Activated CD8-positive, alpha-beta memory T cell treated with anti-CD3 and anti-CD28 coated beads, Interleukin-2, amount 50 U/mL, for 1 hour (primary cell): Measurements from ENCODE around the gene DRC1.

Source experiments
- DNase-seq: peaks from one replicate; pipeline ENCODE4 v3.0.0-alpha.2; 2020; ENCODE audit errors: extremely low read depth

Gene DRC1

DNA sequence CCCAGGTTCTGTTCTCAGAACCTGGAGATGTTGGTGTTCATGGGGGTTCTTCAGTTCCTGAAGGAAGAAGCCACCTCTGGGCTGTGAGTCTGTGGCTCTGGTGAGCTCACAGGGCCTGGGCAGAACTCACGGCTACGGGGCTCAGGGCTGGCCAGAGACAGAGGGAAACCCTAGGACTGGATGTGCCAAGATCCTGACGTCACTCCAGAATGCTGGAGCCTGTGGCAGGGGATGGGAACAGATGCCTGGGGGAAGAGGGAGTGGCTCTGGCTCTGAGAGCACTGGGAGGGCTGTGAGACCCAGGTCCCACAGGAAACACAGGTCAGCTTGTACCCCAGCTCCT lies 76.2 kb downstream of the DRC1 start, which contains the start of gene OTOF:
Gene OTOF, minus strand, starts transcription at position 214 of the 343 bp plus-strand sequence.
- no peak for DNase-seq

DNA sequence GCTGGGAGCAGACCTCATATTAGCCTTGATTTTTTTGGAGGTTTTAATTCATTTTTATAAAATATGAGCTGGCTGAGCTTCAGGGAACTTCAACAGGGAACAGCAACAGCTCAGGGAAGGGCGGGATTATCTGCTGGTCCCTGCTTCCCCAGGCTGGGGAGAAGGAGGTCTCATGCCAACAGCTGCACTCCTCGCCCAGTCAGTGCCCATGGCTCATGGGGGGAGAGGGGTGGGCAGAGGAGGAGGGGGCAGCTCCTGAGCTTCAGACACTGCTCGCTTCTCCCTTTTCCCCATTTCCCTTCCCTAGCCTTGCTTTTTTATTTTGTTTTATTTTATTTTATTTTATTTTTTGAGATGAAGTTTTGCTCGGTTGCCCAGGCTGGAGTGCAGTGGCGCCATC lies 76.6 kb downstream of the DRC1 start:
- no peak for DNase-seq

DNA sequence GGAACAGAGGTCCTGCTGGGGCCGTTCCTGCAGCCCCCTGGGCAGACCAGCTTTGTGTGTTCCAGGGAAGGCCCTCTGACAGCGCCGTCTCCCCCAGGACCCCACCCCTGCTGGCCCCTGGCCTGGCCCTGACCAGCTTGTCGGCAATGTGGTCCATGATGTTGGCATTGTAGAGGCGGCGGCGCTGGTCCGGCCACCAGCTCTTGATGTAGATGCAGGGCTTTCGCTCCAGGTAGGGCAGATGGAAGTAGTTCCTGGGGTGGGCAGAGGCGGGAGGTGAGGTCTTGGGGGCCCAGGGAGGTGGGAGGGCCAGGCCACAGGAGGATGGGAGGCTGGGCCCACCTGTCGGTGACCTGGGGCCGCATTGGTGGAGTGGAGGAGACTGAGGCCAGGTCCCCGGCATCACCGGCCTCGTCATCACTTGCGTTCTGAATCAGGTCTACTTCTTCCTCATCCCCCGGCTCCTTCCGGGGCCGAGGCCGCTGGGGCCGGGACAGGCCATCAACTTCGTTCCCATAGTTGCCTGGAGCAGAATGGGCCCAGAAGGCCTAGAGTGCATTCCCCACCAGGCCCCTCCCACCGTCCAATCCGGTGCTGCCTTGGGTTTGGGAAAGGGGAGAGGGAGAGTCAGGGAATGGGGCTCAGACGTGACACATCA lies 77.5 kb downstream of the DRC1 start:
- DNase-seq = no peak

DNA sequence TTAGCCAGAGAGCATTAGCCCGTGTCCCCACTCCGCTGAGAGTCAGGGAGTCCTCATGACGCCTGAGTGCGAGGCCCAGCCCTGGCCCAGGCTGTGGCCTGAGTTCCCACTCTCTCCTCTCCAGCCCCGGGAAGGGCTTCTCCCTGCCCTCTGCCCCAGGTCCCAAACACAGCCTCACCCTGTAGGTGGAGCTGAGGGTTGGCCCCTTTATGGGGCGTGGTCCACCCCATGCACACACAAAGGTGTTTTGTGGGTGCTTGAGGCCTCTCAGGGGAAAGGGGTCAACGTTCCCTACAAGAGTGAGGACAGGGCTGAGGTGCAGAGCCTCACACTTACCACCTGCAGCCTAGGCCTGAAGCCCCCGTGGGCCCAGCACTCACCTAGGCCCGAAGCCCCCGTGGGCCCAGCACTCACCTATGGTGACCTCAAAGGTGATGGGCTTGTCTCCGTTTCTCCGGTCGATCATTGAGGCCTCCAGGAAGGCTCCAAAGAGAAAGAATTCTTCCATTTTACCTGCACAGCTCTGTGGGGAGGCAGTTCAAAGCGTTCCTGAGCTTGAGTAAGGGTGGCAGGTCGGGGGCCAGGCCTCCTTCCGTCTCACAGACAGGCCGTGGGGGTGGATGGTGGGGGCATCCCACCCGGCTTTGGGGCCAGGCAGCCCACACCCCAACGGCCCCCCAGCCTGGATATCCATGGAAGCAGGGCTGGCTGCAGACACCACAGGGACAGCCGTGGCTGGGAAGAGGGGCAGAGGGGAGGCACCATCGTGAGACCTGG lies 78.3 kb downstream of the DRC1 start:
- DNase-seq = no peak

DNA sequence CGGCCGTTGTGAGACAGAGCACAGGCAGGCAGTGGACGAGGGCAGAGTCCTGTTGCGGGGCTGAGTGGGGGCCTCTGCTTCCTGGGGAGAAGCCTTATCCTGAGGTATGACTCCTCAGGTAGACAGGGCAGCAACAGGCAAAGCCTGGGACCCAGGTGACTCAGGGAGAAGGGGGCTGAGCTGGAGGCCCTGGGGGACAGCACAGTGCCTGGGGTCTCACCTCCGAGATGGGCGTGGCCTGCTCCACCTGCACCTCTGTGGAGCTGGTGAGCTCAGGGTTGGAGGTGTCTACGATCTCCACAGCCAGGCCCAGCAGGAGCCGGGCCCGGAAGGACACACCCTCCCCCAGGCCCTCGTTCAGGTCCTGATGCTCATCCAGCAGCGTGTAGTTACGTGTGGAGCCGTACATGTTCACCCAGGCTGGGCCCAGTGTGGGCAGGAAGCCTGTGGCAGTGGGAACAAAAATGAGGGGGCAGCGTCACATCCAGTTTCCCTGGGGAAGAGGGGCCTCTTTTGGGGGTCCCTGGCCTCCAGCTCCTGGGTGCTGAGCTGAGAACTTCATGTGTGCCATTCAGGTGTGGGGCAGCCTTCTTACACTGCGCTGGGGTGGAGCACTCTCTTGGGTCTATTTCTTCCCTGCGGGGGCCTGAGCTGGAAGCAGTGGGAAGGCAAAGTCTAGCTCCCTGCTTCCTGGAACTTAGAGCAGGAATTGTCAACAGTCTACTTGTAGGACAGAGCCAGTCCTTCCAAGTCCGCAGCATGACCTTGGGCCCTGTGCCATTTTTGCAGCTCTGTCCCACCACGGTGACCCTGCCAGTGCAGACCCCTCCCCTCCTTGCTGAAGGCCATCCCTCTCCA lies 79.1 kb downstream of the DRC1 start:
- no peak for DNase-seq

DNA sequence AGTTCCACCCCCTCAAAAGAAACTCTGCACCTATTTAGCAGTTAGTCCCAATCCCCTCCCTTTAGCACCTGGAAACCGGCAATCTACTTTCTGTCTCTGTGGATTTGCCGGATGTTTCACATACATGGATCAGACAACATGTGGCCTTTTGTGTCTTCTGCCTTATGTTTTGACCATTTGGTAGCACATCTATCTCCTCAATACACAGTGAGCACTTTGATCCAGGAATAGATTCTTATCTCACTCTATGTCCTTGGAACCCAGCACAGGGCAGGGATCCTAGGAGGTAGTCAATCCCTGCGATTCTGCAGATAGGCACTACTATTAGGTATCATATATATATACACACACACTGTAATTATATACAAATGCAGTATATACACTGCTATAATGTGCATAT lies 80.0 kb downstream of the DRC1 start:
- no peak for DNase-seq

DNA sequence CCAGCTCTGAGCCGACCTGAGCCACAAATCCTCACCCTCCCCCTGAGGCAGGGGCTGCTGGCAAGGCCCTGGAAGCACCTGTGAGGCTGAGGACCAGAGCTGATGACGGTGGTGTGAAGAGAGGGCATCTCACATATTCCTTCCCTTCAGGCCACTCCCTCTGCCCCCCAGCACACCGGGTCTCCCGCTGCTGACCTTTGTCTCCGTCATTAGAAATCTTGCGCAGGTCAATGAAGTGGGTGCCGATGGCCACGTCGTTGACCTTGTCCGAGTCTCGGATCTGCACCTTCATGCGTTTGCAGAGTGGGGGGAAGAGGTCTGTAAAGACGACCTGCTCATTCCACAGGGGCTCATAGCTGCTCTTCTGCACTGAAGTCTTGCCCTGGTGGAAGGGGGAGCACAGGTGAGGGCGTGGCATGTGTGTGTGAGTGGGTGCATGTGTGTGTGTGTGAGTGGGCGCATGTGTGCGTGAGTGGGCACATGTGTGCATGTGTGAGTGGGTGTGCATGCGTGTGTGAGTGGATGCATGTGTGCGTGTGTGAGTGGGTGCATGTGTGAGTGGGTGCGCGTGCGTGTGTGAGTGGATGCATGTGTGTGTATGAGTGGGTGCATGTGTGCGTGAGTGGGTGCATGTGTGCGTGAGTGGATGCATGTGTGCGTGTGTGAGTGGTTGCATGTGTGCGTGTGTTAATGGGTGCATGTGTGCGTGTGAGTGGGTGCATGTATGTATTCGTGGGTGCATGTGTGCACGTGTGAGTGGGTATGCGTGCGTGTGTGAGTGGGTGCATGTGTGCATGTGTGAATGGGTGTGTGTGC lies 80.7 kb downstream of the DRC1 start:
- DNase-seq = no peak

DNA sequence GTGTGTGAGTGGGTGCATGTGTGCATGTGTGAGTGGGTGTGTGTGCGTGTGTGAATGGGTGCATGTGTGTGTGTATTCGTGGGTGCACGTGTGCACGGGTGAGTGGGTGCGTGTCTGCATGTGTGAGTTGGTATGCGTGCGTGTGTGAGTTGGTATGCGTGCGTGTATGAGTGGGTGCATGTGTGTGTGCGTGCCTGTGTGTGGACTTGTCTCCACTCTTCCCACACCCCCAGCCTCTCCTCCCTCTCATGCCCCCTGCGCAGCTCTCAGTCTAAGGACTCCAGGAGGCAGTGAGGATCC lies 81.3 kb downstream of the DRC1 start:
- no peak for DNase-seq

DNA sequence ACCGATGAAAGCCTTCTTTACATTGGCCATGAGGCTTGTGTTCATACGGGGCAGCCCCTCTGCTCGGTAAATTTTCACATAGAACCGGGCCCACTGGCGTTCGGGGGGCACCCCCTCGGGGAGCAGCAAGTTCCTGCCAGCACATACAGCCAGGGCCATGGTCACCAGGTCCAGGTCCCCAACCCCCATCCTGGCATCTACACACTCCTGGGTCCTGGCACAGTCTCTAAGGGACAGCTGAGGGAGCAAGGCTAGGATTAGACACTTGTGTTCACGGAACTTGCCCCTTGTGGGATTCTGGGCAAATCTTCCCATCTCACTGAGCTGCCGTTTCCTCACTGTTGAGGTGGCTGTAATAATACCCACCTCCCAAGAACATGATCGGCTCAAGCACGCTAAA lies 81.8 kb downstream of the DRC1 start:
- DNase-seq = no peak

DNA sequence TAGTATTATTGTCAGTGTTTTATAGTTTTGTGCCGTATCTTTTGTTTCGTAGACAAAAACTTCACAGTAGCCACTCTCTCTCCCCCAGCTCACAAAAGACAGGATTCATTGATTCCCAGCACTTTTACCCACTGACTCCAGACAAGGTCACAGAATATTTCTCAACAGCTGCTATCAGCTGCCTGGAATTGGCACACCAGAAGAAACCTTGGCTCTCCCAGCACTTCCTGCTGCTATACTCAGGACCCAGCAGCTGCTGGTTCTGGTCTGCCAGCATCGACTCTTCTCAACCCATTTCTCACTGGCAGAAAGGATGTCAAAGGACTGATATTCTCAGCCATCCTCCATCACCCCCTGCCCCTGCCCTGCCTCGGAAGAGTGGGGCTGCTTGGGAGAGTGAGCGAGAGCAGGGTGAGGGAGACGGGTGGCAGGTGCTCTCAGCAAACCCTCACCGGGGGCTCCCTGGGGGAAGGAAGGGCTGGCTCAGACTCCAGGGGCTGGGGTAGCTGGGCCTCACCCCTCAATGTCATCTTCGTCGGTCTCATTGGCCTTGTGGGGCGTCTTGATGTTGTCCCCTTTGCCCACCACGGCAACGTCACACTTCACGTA lies 82.3 kb downstream of the DRC1 start:
- no peak for DNase-seq

DNA sequence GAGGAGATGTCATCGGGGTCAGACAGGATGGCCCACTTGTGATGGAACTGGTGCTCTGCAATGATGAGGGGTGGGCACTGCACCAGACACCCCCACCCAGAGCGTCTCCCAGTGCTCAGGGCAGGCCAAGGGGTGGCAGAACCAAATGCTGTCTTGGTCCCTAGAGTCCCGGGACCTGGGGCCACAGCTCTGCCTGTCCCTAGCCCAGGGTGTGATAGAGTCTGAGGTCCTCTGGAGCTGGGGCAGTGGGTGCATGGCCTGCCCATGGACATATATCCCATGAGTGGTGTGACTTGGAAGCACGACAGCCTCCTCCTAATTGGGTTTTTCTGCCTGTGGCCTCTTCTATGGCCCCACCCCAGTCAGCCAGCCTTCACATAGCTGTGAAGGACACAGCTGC lies 82.9 kb downstream of the DRC1 start:
- no peak for DNase-seq

DNA sequence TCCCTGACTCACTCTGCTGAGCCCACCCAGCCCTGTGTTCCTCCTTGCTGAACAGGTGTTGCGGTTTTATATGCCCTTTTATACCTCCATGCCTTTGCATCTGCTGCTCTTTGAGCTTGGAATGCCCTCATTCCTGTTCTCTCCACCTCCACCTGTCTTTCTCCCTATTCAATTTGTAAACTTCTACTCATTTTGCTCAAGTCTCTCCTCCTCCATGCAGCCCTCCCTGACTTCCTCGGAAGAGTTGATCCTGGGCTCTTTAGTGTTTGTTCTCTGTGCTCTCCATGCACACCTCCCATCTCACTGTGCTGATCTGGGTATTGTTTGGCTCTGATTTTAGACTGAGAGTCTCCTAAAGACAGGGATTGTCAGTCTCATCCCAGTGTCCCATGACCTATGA lies 83.4 kb downstream of the DRC1 start:
- no peak for DNase-seq

DNA sequence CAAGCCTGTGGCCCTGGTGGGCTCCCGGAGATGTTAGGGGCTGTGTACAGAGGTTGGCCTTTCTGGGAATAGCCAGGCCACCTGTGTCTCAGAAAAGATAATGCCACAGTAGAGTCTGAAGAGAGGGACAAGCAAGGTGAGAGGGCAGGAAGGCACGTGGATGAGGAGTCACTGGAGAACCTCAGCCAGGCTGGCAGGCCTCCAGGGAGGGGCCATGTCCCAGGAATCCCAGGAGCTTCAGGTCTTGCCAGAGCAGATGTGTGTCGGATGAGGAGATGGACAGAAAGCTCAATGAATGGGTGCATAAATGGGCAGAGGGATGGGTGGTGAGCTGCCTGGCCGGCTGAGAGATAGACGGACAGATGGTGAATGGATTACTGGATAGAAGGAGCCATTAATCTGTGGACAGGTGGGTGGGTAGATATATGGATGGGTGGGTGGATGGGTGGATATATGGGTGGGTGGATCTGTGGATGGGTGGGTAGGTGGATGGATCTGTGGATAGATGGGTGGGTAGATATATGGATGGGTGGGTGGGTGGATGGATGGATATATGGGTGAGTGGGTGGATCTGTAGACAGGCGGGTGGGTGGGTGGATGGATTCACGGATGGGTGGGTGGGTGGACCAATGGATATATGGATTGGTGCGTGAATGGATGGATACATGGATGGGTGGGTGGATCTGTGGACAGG lies 84.2 kb downstream of the DRC1 start:
- no peak for DNase-seq

DNA sequence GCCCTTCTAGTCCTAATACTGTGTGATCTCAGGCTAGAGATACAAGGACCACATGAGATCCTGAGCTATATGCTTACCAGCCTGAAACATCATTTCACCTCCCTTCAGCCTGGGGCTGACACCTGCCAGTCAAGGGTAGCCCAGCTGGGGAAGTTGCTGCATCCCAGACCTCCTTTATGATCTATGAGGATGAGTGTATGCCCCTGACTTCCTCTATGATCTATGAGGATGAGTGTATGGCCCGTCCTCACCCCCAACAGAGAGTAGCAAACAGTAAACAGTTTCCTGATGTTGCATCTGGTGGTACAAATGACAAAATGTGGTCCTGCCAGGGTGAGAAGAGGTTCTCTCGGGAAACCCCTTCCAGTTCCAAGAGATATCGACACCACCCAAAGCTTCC lies 85.1 kb downstream of the DRC1 start:
- no peak for DNase-seq

DNA sequence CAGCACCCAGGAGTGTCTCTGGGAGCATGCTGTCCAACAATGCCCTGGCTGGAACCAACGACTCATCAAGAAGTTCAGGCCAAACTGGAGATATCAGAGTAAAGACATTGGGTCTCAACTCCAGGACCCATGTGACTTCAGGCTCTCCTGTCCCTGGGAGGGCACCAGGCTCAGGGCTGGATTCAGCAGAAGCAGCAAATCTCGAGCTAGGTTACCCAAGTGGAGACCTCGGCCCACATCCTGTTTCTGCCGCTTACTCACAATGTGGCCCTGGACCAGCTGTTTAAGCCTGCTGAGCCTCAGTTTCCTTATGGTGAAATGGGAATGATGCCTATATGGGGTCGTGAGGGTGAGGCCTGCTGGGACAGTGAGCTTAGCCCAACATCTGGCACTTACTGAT lies 85.5 kb downstream of the DRC1 start:
- no peak for DNase-seq

DNA sequence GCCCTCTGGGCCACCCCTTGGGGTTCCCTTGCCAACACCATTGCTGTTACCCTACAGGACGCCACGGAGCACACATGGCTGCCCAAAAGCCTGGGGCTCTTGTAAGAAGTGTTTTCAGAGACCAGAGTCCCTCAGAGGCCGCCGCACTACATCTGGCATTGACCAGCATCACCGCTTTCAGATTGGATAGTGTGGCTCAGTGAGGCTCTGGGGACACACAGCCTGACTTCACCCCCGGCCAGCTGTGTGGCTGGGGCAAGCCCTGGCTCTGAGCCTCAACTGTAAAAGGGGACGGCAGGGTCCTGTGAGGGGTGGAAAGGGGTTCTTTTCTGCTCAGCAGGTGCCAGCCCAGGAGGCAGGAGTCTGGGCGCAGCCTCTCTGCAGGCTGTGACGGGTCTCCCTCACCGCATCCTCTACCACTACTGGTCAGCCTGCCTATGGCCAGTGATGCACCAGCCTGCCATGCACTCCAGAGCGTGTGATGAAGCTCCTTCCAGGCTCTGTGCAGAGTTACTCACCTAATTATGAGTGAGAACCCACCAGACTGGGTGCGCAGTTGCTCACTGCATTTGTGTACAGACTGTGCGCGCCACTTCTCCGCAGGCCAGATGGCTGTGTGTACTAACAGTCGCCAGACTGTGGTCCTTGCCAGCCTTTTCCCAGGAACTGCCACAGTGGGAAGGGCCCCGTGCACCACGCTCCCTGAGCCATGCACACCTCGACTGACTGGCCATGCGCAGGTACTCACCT lies 86.9 kb downstream of the DRC1 start:
- no peak for DNase-seq

DNA sequence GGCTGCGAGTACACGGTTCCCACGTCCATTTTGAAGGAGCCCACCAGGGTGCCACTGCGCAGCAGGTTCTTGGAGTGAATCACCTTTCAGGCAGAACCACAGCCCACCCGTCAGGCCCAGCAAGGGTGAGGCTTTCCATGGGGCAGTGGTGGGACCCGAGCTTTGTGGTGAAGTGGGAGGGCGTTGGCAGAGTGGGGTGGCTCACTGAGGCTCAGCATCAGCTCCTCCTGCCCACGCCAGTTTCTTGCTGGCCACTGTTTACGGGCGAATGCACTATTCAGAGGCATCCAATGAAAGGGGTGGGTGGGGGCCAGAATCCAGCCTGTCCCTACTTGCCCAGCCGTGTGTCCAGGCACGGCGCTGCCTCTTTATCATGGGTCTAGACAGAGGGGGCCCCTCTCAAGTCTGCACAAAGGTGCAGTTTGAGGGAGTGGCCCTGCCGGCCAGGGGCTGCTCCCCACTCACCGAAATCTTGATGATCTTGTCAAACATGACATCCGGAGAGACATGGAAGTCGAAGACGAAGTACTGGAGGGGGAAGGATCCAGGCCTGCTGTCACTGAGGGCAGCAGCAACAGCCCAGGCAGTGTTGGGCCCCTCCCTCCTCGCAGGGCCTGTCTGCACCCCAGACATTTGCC lies 87.6 kb downstream of the DRC1 start:
- no peak for DNase-seq

DNA sequence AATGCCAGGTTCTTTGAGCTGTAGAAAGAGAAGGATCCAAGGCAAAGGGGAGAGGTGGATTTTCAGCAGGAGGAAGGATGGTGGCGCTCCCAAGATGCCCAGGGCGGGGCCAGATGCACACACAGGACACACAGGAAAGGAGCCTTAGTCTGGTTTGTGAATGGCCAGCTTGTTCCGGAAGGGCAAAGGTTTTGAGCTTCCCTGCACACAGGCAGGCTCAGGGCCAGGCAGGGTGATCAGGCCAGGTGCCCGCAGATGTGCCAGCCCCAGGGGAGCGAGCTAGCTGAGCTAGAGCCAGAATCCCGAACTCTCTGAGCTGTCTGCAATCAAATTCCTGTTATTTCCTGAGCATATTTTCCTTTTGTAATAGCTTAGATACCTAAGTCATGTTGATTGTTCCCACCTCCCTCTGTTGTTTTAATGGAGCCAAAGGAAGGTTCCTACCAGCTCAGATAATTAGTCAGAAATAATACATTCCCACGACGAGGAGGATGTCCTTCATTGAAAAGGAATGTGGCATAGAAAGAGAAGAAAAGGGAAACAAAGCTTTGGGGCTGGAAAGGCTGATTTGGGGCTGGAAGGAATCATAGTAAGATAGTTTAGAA lies 89.9 kb downstream of the DRC1 start:
- no peak for DNase-seq

DNA sequence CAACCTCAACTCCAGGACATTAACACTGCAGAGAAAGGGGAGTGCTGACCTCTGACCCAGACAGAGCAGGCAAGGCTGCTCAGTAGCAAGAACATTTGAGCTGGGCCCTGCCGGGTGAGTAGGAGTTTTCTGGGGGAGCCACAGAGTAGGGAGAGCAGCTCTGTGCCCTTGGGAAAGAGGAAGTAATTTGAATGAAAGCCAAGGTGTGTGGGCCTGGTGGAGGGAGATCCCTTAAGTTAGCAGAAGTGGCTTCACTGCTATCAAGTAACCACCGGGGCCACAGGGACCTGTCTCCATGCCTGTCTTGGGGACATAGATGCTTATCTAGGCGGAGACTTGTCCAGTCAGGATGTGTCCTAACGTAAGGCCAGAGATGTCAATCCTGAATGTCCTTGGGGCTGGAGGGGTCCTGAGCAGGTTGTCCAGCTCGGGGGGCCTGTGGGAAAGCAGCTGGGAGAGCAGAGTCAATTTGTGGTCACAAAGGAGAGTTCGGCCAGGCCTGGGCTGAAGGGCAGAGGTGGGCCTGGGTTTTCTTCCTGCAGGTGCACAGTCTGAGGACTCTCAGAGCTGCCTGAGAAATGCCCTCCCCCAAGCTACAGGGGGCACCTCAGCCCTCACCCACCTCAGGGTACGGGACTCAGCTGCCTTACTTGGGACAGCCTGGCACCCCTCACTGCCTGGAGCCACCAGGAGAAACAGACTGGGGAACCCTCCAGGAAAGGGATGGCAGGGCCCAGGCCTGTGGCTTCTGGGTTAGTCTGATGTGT lies 91.2 kb downstream of the DRC1 start:
- DNase-seq = no peak
